Measurements from ENCODE around the gene ATP5MK. TPM values are rescaled to one million over a fixed set of nuclear protein-coding genes. Genes with fewer than 3 reads are reported as not detected.
"Not testable (repeated sequence)": the region's sequence is repeated elsewhere in the genome, so short reads cannot be mapped to it uniquely, and the experiment has no call there.

ATP5MK gene
- polyA plus RNA-seq, 2 donors: 707 to 972 TPM

GRCh38 chr10:103433858-103434257, 37.6 kb upstream of the ATP5MK start:
- 70 to 80% methylated on average over 2 of the region's 2 CpGs for WGBS, 2 donors

GRCh38 chr10:103431902-103432301, 35.6 kb upstream of the ATP5MK start:
- 58 to 62% methylated on average over 8 of the region's 8 CpGs for WGBS, 2 donors

More at GRCh38 chr10:103433858-103434257, 37.6 kb upstream of the ATP5MK start:
- H3K36me3 ChIP-seq (ENCODE audit: control insufficient read depth in 2 of 2, insufficient read depth in 2 of 2, low read length in 1 of 2): peaks cover 19 to 38% of the 10 kb centered on the region in 2 donors
- H3K4me3 ChIP-seq (ENCODE audit: low read depth in 1 of 2, low read length in 2 of 2): no peak overlapping the region
- no peaks in the 10 kb centered on the region for H3K4me1 ChIP-seq (ENCODE audit: control insufficient read depth in 2 of 2, insufficient read depth in 2 of 2, low read length in 1 of 2)
- H3K27ac ChIP-seq (ENCODE audit: low read depth in 2 of 2, low read length in 1 of 2): no peak overlapping the region
- no peaks in the 10 kb centered on the region for H3K27me3 ChIP-seq (ENCODE audit: control insufficient read depth in 1 of 2, insufficient read depth in 2 of 2, low read length in 2 of 2)
- no peaks in the 10 kb centered on the region for H3K9me3 ChIP-seq (ENCODE audit: control insufficient read depth in 2 of 2, insufficient read depth in 1 of 2, low read depth in 1 of 2, low read length in 1 of 2)

GRCh38 chr10:103429647-103430046, 33.4 kb upstream of the ATP5MK start:
- H3K4me3 ChIP-seq (ENCODE audit: low read depth in 1 of 2, low read length in 2 of 2): no peak overlapping the region
- no peak overlapping the region for H3K27ac ChIP-seq (ENCODE audit: low read depth in 2 of 2, low read length in 1 of 2)
- WGBS, 2 donors: 94 to 95% methylated on average over 5 of the region's 5 CpGs
- no peaks in the 10 kb centered on the region for H3K4me1 ChIP-seq (ENCODE audit: control insufficient read depth in 2 of 2, insufficient read depth in 2 of 2, low read length in 1 of 2)
- no peaks in the 10 kb centered on the region for H3K27me3 ChIP-seq (ENCODE audit: control insufficient read depth in 1 of 2, insufficient read depth in 2 of 2, low read length in 2 of 2)
- no peaks in the 10 kb centered on the region for H3K9me3 ChIP-seq (ENCODE audit: control insufficient read depth in 2 of 2, insufficient read depth in 1 of 2, low read depth in 1 of 2, low read length in 1 of 2)
- peaks cover 15 to 29% of the 10 kb centered on the region in 2 donors for H3K36me3 ChIP-seq (ENCODE audit: control insufficient read depth in 2 of 2, insufficient read depth in 2 of 2, low read length in 1 of 2)

More at GRCh38 chr10:103431902-103432301, 35.6 kb upstream of the ATP5MK start:
- H3K36me3 ChIP-seq (ENCODE audit: control insufficient read depth in 2 of 2, insufficient read depth in 2 of 2, low read length in 1 of 2): peaks cover 19 to 34% of the 10 kb centered on the region in 2 donors
- no peak overlapping the region for H3K4me3 ChIP-seq (ENCODE audit: low read depth in 1 of 2, low read length in 2 of 2)
- no peaks in the 10 kb centered on the region for H3K9me3 ChIP-seq (ENCODE audit: control insufficient read depth in 2 of 2, insufficient read depth in 1 of 2, low read depth in 1 of 2, low read length in 1 of 2)
- no peak overlapping the region for H3K27ac ChIP-seq (ENCODE audit: low read depth in 2 of 2, low read length in 1 of 2)
- H3K4me1 ChIP-seq (ENCODE audit: control insufficient read depth in 2 of 2, insufficient read depth in 2 of 2, low read length in 1 of 2): no peaks in the 10 kb centered on the region
- H3K27me3 ChIP-seq (ENCODE audit: control insufficient read depth in 1 of 2, insufficient read depth in 2 of 2, low read length in 2 of 2): no peaks in the 10 kb centered on the region

GRCh38 chr10:103428989-103429643, 32.8 kb upstream of the ATP5MK start:
- H3K4me1 ChIP-seq (ENCODE audit: control insufficient read depth in 2 of 2, insufficient read depth in 2 of 2, low read length in 1 of 2): no peaks in the 10 kb centered on the region
- 60 to 63% methylated on average over 5 of the region's 5 CpGs for WGBS, 2 donors
- H3K27me3 ChIP-seq (ENCODE audit: control insufficient read depth in 1 of 2, insufficient read depth in 2 of 2, low read length in 2 of 2): no peaks in the 10 kb centered on the region
- H3K9me3 ChIP-seq (ENCODE audit: control insufficient read depth in 2 of 2, insufficient read depth in 1 of 2, low read depth in 1 of 2, low read length in 1 of 2): no peaks in the 10 kb centered on the region
- H3K4me3 ChIP-seq (ENCODE audit: low read depth in 1 of 2, low read length in 2 of 2): no peak overlapping the region
- H3K36me3 ChIP-seq (ENCODE audit: control insufficient read depth in 2 of 2, insufficient read depth in 2 of 2, low read length in 1 of 2): peaks cover 15 to 30% of the 10 kb centered on the region in 2 donors
- H3K27ac ChIP-seq (ENCODE audit: low read depth in 2 of 2, low read length in 1 of 2): no peak overlapping the region

- Histone ChIP-seq H3K27ac (ENCODE audit: low read depth in 2 of 2, low read length in 1 of 2) (no peak overlapping the region), H3K27me3 (ENCODE audit: control insufficient read depth in 1 of 2, insufficient read depth in 2 of 2, low read length in 2 of 2) (no peaks in the 10 kb centered on the region), H3K36me3 (ENCODE audit: control insufficient read depth in 2 of 2, insufficient read depth in 2 of 2, low read length in 1 of 2) (peaks cover 18 to 36% of the 10 kb centered on the region in 2 donors), H3K4me1 (ENCODE audit: control insufficient read depth in 2 of 2, insufficient read depth in 2 of 2, low read length in 1 of 2) (no peaks in the 10 kb centered on the region), H3K9me3 (ENCODE audit: control insufficient read depth in 2 of 2, insufficient read depth in 1 of 2, low read depth in 1 of 2, low read length in 1 of 2) (no peaks in the 10 kb centered on the region), H3K4me3 (ENCODE audit: low read depth in 1 of 2, low read length in 2 of 2) (no peak overlapping the region)
- 92 to 94% methylated on average over 9 of the region's 9 CpGs for WGBS, 2 donors
Measured at GRCh38 chr10:103427866-103428265, 31.6 kb upstream of the ATP5MK start.

- Histone ChIP-seq H3K36me3 (ENCODE audit: control insufficient read depth in 2 of 2, insufficient read depth in 2 of 2, low read length in 1 of 2) (peaks cover 22 to 47% of the 10 kb centered on the region in 2 donors), H3K9me3 (ENCODE audit: control insufficient read depth in 2 of 2, insufficient read depth in 1 of 2, low read depth in 1 of 2, low read length in 1 of 2) (no peaks in the 10 kb centered on the region), H3K4me1 (ENCODE audit: control insufficient read depth in 2 of 2, insufficient read depth in 2 of 2, low read length in 1 of 2) (no peaks in the 10 kb centered on the region), H3K27me3 (ENCODE audit: control insufficient read depth in 1 of 2, insufficient read depth in 2 of 2, low read length in 2 of 2) (no peaks in the 10 kb centered on the region), H3K27ac (ENCODE audit: low read depth in 2 of 2, low read length in 1 of 2) (no peak overlapping the region), H3K4me3 (ENCODE audit: low read depth in 1 of 2, low read length in 2 of 2) (no peak overlapping the region)
- 84 to 87% methylated on average over 5 of the region's 5 CpGs for WGBS, 2 donors
Measured at GRCh38 chr10:103423748-103424147, 27.5 kb upstream of the ATP5MK start.

GRCh38 chr10:103419101-103419500, 22.8 kb upstream of the ATP5MK start:
- 96% methylated on average over 4 of the region's 4 CpGs for WGBS, 2 donors
- no peak overlapping the region for H3K27ac ChIP-seq (ENCODE audit: low read depth in 2 of 2, low read length in 1 of 2)
- H3K36me3 ChIP-seq (ENCODE audit: control insufficient read depth in 2 of 2, insufficient read depth in 2 of 2, low read length in 1 of 2): peaks cover 21 to 61% of the 10 kb centered on the region in 2 donors
- no peak overlapping the region for H3K4me3 ChIP-seq (ENCODE audit: low read depth in 1 of 2, low read length in 2 of 2)
- no peaks in the 10 kb centered on the region for H3K27me3 ChIP-seq (ENCODE audit: control insufficient read depth in 1 of 2, insufficient read depth in 2 of 2, low read length in 2 of 2)
- H3K9me3 ChIP-seq (ENCODE audit: control insufficient read depth in 2 of 2, insufficient read depth in 1 of 2, low read depth in 1 of 2, low read length in 1 of 2): no peaks in the 10 kb centered on the region
- no peaks in the 10 kb centered on the region for H3K4me1 ChIP-seq (ENCODE audit: control insufficient read depth in 2 of 2, insufficient read depth in 2 of 2, low read length in 1 of 2)

GRCh38 chr10:103417601-103418000, 21.3 kb upstream of the ATP5MK start:
- Histone ChIP-seq H3K27me3 (ENCODE audit: control insufficient read depth in 1 of 2, insufficient read depth in 2 of 2, low read length in 2 of 2) (no peaks in the 10 kb centered on the region), H3K9me3 (ENCODE audit: control insufficient read depth in 2 of 2, insufficient read depth in 1 of 2, low read depth in 1 of 2, low read length in 1 of 2) (no peaks in the 10 kb centered on the region), H3K4me1 (ENCODE audit: control insufficient read depth in 2 of 2, insufficient read depth in 2 of 2, low read length in 1 of 2) (no peaks in the 10 kb centered on the region), H3K36me3 (ENCODE audit: control insufficient read depth in 2 of 2, insufficient read depth in 2 of 2, low read length in 1 of 2) (peaks cover 27 to 59% of the 10 kb centered on the region in 2 donors), H3K27ac (ENCODE audit: low read depth in 2 of 2, low read length in 1 of 2) (no peak overlapping the region), H3K4me3 (ENCODE audit: low read depth in 1 of 2, low read length in 2 of 2) (no peak overlapping the region)
- 87 to 93% methylated on average over 5 of the region's 5 CpGs for WGBS, 2 donors

GRCh38 chr10:103417148-103417469, 20.8 kb upstream of the ATP5MK start:
- peaks cover 27 to 59% of the 10 kb centered on the region in 2 donors for H3K36me3 ChIP-seq (ENCODE audit: control insufficient read depth in 2 of 2, insufficient read depth in 2 of 2, low read length in 1 of 2)
- not testable (repeated sequence) for H3K27me3 ChIP-seq (ENCODE audit: control insufficient read depth in 1 of 2, insufficient read depth in 2 of 2, low read length in 2 of 2); H3K4me3 ChIP-seq (ENCODE audit: low read depth in 1 of 2, low read length in 2 of 2); H3K9me3 ChIP-seq (ENCODE audit: control insufficient read depth in 2 of 2, insufficient read depth in 1 of 2, low read depth in 1 of 2, low read length in 1 of 2); H3K4me1 ChIP-seq (ENCODE audit: control insufficient read depth in 2 of 2, insufficient read depth in 2 of 2, low read length in 1 of 2); H3K27ac ChIP-seq (ENCODE audit: low read depth in 2 of 2, low read length in 1 of 2)
- 90 to 94% methylated on average over 5 of the region's 5 CpGs for WGBS, 2 donors

GRCh38 chr10:103416436-103417147, 20.3 kb upstream of the ATP5MK start:
- Histone ChIP-seq H3K9me3 (ENCODE audit: control insufficient read depth in 2 of 2, insufficient read depth in 1 of 2, low read depth in 1 of 2, low read length in 1 of 2) (no peaks in the 10 kb centered on the region), H3K4me1 (ENCODE audit: control insufficient read depth in 2 of 2, insufficient read depth in 2 of 2, low read length in 1 of 2) (no peaks in the 10 kb centered on the region), H3K27ac (ENCODE audit: low read depth in 2 of 2, low read length in 1 of 2) (no peak overlapping the region), H3K27me3 (ENCODE audit: control insufficient read depth in 1 of 2, insufficient read depth in 2 of 2, low read length in 2 of 2) (no peaks in the 10 kb centered on the region), H3K36me3 (ENCODE audit: control insufficient read depth in 2 of 2, insufficient read depth in 2 of 2, low read length in 1 of 2) (peaks cover 27 to 59% of the 10 kb centered on the region in 2 donors), H3K4me3 (ENCODE audit: low read depth in 1 of 2, low read length in 2 of 2) (no peak overlapping the region)
- WGBS, 2 donors: 44 to 52% methylated on average over 8 of the region's 8 CpGs

Data from esophagus (tissue), 2 donors.